GM12878 (cell line): ENCODE measurements around the gene RRAGD. TPM values are rescaled to one million over a fixed set of nuclear protein-coding genes. Genes with fewer than 3 reads are reported as not detected.

Experiments used
- ATAC-seq: fragments of 200-7000 bp; cut with Tn5 transposase; 3 replicates; pipeline ENCODE4 v1.9.1; 2020; ENCODE audit warnings: mild to moderate bottlenecking, moderate library complexity
- BruUV-seq: library from RNA; stranded (reverse); fragments of 400-500 nt; replicated peaks from 2 replicates; lab custom pipeline; 2021; lab: Mats Ljungman, UMichigan
- CTCF ChIA-PET: fragments of 300-600 bp; sonication (Branson Sonifier 250); formaldehyde crosslinking; extraction: SDS; loops from one replicate; lab custom pipeline; 2021; ENCODE audit warnings: inconsistent platforms; lab: Yijun Ruan, JAX
- POLR2A ChIA-PET: fragments of 350-600 bp; formaldehyde crosslinking; extraction: SDS; loops from one replicate; lab custom pipeline; 2021; ENCODE audit warnings: inconsistent platforms; lab: Charles Lee
- RAD21 ChIA-PET: fragments of 300-600 bp; sonication (Branson Sonifier 250); formaldehyde crosslinking; loops from one replicate; lab custom pipeline; 2023; ENCODE audit warnings: antibody characterized with exemption; ENCODE audit not compliant: unreplicated experiment; lab: Charles Lee
- SMC1A ChIA-PET: fragments of 300-600 bp; sonication (Branson Sonifier 250); formaldehyde crosslinking; loops from one replicate; lab custom pipeline; 2023; ENCODE audit not compliant: unreplicated experiment, uncharacterized antibody; lab: Charles Lee
- DNase-seq: peaks from one replicate; pipeline ENCODE4 v3.0.0-alpha.2; 2011; ENCODE audit warnings: low read depth, low spot score
- FAIRE-seq: peaks from 3 replicates; lab custom pipeline; 2011; peaks lifted over from hg19 to GRCh38; lab: Jason Lieb, UNC
- H2AFZ ChIP-seq: 2 replicates; pipeline ENCODE4 v1.6.0; 2011; ENCODE audit warnings: low read depth, low read length, control low read depth; ENCODE audit not compliant: control insufficient read depth
- H3K27ac ChIP-seq: 2 replicates; pipeline ENCODE4 v1.5.1; 2011; ENCODE audit warnings: control low read depth; ENCODE audit not compliant: control insufficient read depth, insufficient read depth
- H3K27me3 ChIP-seq, 2 experiments: replicated peaks in 1 of 2; 2 replicates each; pipeline versions ENCODE4 v1.6.0 to v1.6.1; 2011; ENCODE audit warnings: low read length in 1 of 2; ENCODE audit not compliant: control insufficient read depth in 2 of 2, insufficient read depth in 2 of 2
- H3K36me3 ChIP-seq, 2 experiments: 2 replicates each; pipeline ENCODE4 v1.5.1; 2011; ENCODE audit warnings: low read length in 1 of 2; ENCODE audit not compliant: control insufficient read depth in 2 of 2, insufficient read depth in 2 of 2
- H3K4me1 ChIP-seq: 2 replicates; pipeline ENCODE4 v1.6.1; 2011; ENCODE audit warnings: mild to moderate bottlenecking, low read length, moderate library complexity, mixed read lengths; ENCODE audit not compliant: control insufficient read depth, insufficient read depth
- H3K4me2 ChIP-seq: 2 replicates; pipeline ENCODE4 v1.6.0; 2011; ENCODE audit warnings: control low read depth; ENCODE audit not compliant: control insufficient read depth, insufficient read depth
- H3K4me3 ChIP-seq: fragments of 200-600 bp; sonication (generic); 2 replicates; pipeline ENCODE4 v1.5.1; 2016
- H3K79me2 ChIP-seq: 2 replicates; pipeline ENCODE4 v1.6.0; 2011; ENCODE audit warnings: low read length; ENCODE audit not compliant: control insufficient read depth, insufficient read depth
- H3K9ac ChIP-seq: 2 replicates; pipeline ENCODE4 v1.8.0; 2011; ENCODE audit warnings: low read length, control low read depth, mixed read lengths; ENCODE audit not compliant: control insufficient read depth, insufficient read depth
- H3K9me3 ChIP-seq: replicated peaks from 3 replicates; pipeline ENCODE4 v1.5.1; 2011; ENCODE audit warnings: mild to moderate bottlenecking, low read length; ENCODE audit not compliant: control insufficient read depth, insufficient read depth
- H4K20me1 ChIP-seq: 2 replicates; pipeline ENCODE4 v1.6.0; 2011; ENCODE audit not compliant: control insufficient read depth, insufficient read depth
- ASH2L ChIP-seq: fragments of 300-600, 200-600 bp; sonication (generic); IDR thresholded peaks from 2 replicates; pipeline ENCODE4 v1.6.1; 2017; ENCODE audit warnings: low read depth, mild to moderate bottlenecking, borderline replicate concordance
- ATF7 ChIP-seq: fragments of 450-650 bp; IDR thresholded peaks from 2 replicates; pipeline ENCODE4 v1.6.1; 2016; ENCODE audit warnings: low read depth, mild to moderate bottlenecking
- BACH1 ChIP-seq: fragments of 450-650 bp; IDR thresholded peaks from 2 replicates; pipeline ENCODE4 v1.6.1; 2017; ENCODE audit warnings: mild to moderate bottlenecking, borderline replicate concordance
- CHD1 ChIP-seq: IDR thresholded peaks from 2 replicates; pipeline ENCODE4 v1.6.1; 2012; ENCODE audit warnings: low read depth, low read length, improper control_type of control experiment
- HDGF ChIP-seq: fragments of 450-650 bp; IDR thresholded peaks from 2 replicates; pipeline ENCODE4 v1.6.1; 2016; ENCODE audit warnings: antibody characterized with exemption
- IKZF1 ChIP-seq: fragments of 450-650 bp; conservative IDR thresholded peaks from 2 replicates; pipeline ENCODE4 v1.6.1; 2017; ENCODE audit warnings: antibody characterized with exemption, mild to moderate bottlenecking
- JUND ChIP-seq: IDR thresholded peaks from 2 replicates; pipeline ENCODE4 v1.6.1; 2012; ENCODE audit warnings: low read depth, mild to moderate bottlenecking, low read length, improper control_type of control experiment, moderate library complexity
- MTA3 ChIP-seq: IDR thresholded peaks from 2 replicates; pipeline ENCODE4 v1.6.1; 2012; ENCODE audit warnings: low read length, inconsistent platforms, borderline replicate concordance
- PAX8 ChIP-seq: fragments of 450-650 bp; IDR thresholded peaks from 2 replicates; pipeline ENCODE4 v1.6.1; 2017; ENCODE audit warnings: mild to moderate bottlenecking, moderate library complexity
- PKNOX1 ChIP-seq: fragments of 450-650 bp; IDR thresholded peaks from 2 replicates; pipeline ENCODE4 v1.6.1; 2016; ENCODE audit warnings: mild to moderate bottlenecking
- POLR2A ChIP-seq: IDR thresholded peaks from 2 replicates; pipeline ENCODE4 v1.6.1; 2011; ENCODE audit warnings: low read depth, mild to moderate bottlenecking, low read length
- POLR2AphosphoS2 ChIP-seq: IDR thresholded peaks from 2 replicates; pipeline ENCODE4 v1.6.1; 2011; ENCODE audit warnings: low read depth, mild to moderate bottlenecking, low read length, improper control_type of control experiment, moderate library complexity
- POLR2AphosphoS5 ChIP-seq: IDR thresholded peaks from 2 replicates; pipeline ENCODE4 v1.6.1; 2011; ENCODE audit warnings: mild to moderate bottlenecking, low read length, inconsistent platforms
- RBBP5 ChIP-seq: fragments of 200-600 bp; sonication (generic); conservative IDR thresholded peaks from 2 replicates; pipeline ENCODE4 v1.6.1; 2016
- SMAD5 ChIP-seq: IDR thresholded peaks from 2 replicates; pipeline ENCODE4 v1.6.1; 2016; ENCODE audit warnings: antibody characterized with exemption, low read depth
- USF2 ChIP-seq: IDR thresholded peaks from 2 replicates; pipeline ENCODE4 v1.6.1; 2011; ENCODE audit warnings: low read depth, low read length, improper control_type of control experiment, borderline replicate concordance
- WRNIP1 ChIP-seq: IDR thresholded peaks from 2 replicates; pipeline ENCODE4 v1.6.1; 2011; ENCODE audit warnings: low read depth, low read length, improper control_type of control experiment, borderline replicate concordance
- YBX1 ChIP-seq: fragments of 450-650 bp; IDR thresholded peaks from 2 replicates; pipeline ENCODE4 v1.6.1; 2016; ENCODE audit warnings: antibody characterized with exemption
- ZNF622 ChIP-seq: fragments of 450-650 bp; IDR thresholded peaks from 2 replicates; pipeline ENCODE4 v1.6.1; 2017; ENCODE audit warnings: mild to moderate bottlenecking, inconsistent platforms
- WGBS: methylation state at CpG from one replicate; pipeline ENCODE4 v1.1.6; 2016; ENCODE audit warnings: low lambda C conversion rate; ENCODE audit not compliant: insufficient replicate concordance, insufficient coverage; ENCODE audit errors: missing lambda C conversion rate; 5-methylcytosine and 5-hydroxymethylcytosine counted together
- in situ Hi-C: fragments of 300-500 bp; cut with MboI; formaldehyde crosslinking; loops from 9 replicates; pipeline ENCODE4 v1.14.3; 2018; ENCODE audit warnings: mixed read lengths
- intact Hi-C: fragments of 100-400 bp; cut with micrococcal nuclease; formaldehyde crosslinking; loops from one replicate; pipeline ENCODE4 v1.14.2; 2022; ENCODE audit not compliant: unreplicated experiment
- polyA plus RNA-seq, 11 experiments: library from polyadenylated mRNA; depleted of rRNA in 4 of 11; unstranded in 6 of 11; stranded (reverse) in 5 of 11; fragments of >200 nt; fragmentation: Nextera tagmentation in 4 of 11; fragmentation: Illumina TruSeq in 1 of 11; extraction: Ambion mirVana in 4 of 11; extraction: Trizol in 1 of 11; gene quantifications; 1 replicate in 1 of 11; 2 replicates in 10 of 11; pipeline versions ENCODE4 v1.2.1 to v1.2.3, GENCODE V29; 2011 to 2016; ENCODE audit warnings: inconsistent platforms in 2 of 11, missing spikeins in 2 of 11, low read depth in 1 of 11
- total RNA-seq, 4 experiments: library from RNA; depleted of rRNA in 3 of 4; stranded (reverse); fragments of >200 nt in 3 of 4; fragmentation: Illumina TruSeq in 1 of 4; extraction: Trizol in 1 of 4; gene quantifications; 2 replicates each; pipeline versions ENCODE4 v1.2.1 to v1.2.3, GENCODE V29; 2013 to 2021

RRAGD gene
- total and polyA plus RNA-seq, 10 of the 15 experiments (the other 5 are each of a cell fraction or from before 2014, with no cell fraction given), result 4.6 to 17.4 (median 8.5) TPM

GRCh38 chr6:89411145-89412070 is 665 bp downstream of the RRAGD start:
- Histone ChIP-seq H3K27me3 (no peaks in the 10 kb centered on the region; a peak in 1 of 4 replicates), H3K79me2 (peaks cover 44% of the 10 kb centered on the region), H3K4me1 (peaks cover 3% of the 10 kb centered on the region; the same call in 1 of the 2 replicates), H3K9ac (peak overlapping the region; percentile 71), H3K36me3 (no peaks in the 10 kb centered on the region), H3K4me2 (peak overlapping the region; percentile 83), H3K27ac (peak overlapping the region; percentile 54), H2AFZ (peak overlapping the region; percentile 92), H3K4me3 (peak overlapping the region; percentile 82), H3K9me3 (no peaks in the 10 kb centered on the region), H4K20me1 (no peaks in the 10 kb centered on the region)
- TF ChIP-seq BACH1 (0 out of 2 replicates have a peak, but pooled peaks have one; percentile 20), POLR2AphosphoS2 (no peak), POLR2A (0 out of 2 replicates have a peak, but pooled peaks have one; percentile 40), USF2 (no peak), ASH2L (no peak), IKZF1 (peak; percentile 11; the same call in 1 of the 2 replicates), SMAD5 (no peak), WRNIP1 (no peak), PKNOX1 (0 out of 2 replicates have a peak, but pooled peaks have one; percentile 32), MTA3 (no peak), JUND (no peak), RBBP5 (no peak), ZNF622 (no peak), ATF7 (no peak), CHD1 (no peak), YBX1 (no peak), POLR2AphosphoS5 (no peak), HDGF (0 out of 2 replicates have a peak, but pooled peaks have one; percentile 21), PAX8 (no peak)
- intact Hi-C loops, result loop anchor here (2.0 kb wide), 1 partner anchor 39 kb away; no protein-coding TSS in a partner anchor
- ChIA-PET SMC1A (interaction anchor here (1.5 kb wide), 1 partner anchor 32 kb away, joined by 4 read pairs; no protein-coding TSS in a partner anchor), CTCF (interaction anchor here (1.0 to 1.3 kb wide), 2 partner anchors 39 kb away, joined by 3 read pairs; no protein-coding TSS in a partner anchor), POLR2A (interaction anchor here (1.2 kb wide), 1 partner anchor 26 kb away, joined by 3 read pairs; no protein-coding TSS in a partner anchor), RAD21 (interaction anchor here (0.5 to 2.2 kb wide), 3 partner anchors 23 to 297 kb away, joined by 3 to 7 read pairs (median 4); no protein-coding TSS in a partner anchor)
- no peak for FAIRE-seq
- DNase-seq, result no peak
- 2% methylated on average over 82 of the region's 93 CpGs for WGBS
- ATAC-seq, result peak; percentile 75
- TSS peak; percentile 61 for BruUV-seq
- in situ Hi-C loops, result no loop called here
